SK-N-MC (cell line): ENCODE results near the gene GPC2.

Source experiments
- EZH2 ChIP-seq: fragments of 200-600 bp; sonication (generic); IDR thresholded peaks from one replicate; pipeline ENCODE4 v1.6.1; 2017; ENCODE audit warnings: antibody characterized with exemption
- FOXP2 ChIP-seq: optimal IDR thresholded peaks from 2 replicates; pipeline ENCODE3; 2011; ENCODE audit warnings: mild to moderate bottlenecking, moderate library complexity; ENCODE audit not compliant: insufficient read depth; ENCODE audit errors: extremely low read length, control extremely low read depth
- POLR2AphosphoS5 ChIP-seq: IDR thresholded peaks from 2 replicates; pipeline ENCODE4 v1.6.1; 2012; ENCODE audit warnings: mild to moderate bottlenecking, low read depth, low read length, borderline replicate concordance

- TF ChIP-seq POLR2AphosphoS5 (no peak), EZH2 (no peak), FOXP2 (no peak)
Observed at GRCh38 chr7:100126239-100126930, 50.8 kb downstream of the GPC2 start.
